GM18526 (cell line): ENCODE results near the gene MAP4K3.

Source experiments
- POLR2A ChIP-seq: IDR thresholded peaks from 3 replicates; pipeline ENCODE4 v1.6.1; 2011; ENCODE audit not compliant: insufficient read length; ENCODE audit errors: extremely low read depth

Gene MAP4K3

DNA sequence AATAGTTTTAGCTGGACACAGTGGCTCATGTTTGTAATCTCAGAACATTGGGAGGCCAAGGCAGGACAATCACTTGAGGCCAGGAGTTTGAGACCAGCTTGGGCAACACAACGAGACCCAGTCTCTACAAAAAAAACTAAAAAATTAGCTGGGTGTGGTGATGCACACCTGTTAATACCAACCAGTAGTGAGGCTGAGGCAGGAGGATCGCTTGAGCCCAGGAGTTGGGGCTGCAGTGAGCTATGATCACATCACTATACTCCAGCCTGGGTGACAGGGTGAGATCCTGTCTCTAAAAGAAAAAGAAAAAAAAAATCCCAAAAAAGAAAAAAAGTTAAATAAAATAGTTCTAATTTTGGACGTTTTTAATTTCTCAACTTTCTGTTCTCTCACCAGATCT lies 68.7 kb downstream of the MAP4K3 start:
- no peak for TF ChIP-seq POLR2A

DNA sequence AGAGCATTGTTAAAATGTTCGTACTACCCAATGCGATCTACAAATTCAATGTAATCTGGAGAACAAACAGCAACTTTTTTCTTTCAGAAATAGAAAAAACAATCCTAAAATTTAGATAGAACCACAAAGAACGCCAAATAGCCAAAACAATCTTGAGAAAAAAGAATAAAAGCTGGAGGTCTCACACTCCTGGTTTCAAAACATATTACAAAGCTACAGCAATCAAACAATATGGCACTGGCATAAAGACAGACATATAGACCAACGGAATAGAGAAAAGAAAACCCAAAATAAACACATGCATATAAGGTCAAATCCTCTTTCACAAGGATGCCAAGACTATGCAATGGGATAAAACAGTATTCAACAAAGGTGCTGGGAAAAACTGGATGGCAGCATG lies 74.5 kb downstream of the MAP4K3 start:
- no peak for TF ChIP-seq POLR2A

DNA sequence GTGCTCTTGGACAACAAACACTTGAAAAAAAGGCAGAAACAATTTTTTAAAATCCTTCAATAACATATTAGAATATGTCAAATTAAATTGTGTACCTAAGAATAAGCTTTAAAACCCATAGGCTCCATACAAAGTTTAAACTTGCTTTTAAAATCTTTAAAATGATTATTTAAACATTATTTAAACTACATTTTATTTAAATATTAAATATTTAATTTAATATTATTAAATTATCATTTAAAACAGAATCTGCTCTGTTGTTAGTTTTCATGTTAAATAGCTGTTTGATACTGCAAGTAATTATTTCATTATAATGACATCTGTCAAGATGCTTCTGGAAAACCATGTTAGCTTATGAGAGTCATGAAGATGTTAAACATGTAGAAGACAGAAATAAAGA lies 75.6 kb downstream of the MAP4K3 start:
- no peak for TF ChIP-seq POLR2A

DNA sequence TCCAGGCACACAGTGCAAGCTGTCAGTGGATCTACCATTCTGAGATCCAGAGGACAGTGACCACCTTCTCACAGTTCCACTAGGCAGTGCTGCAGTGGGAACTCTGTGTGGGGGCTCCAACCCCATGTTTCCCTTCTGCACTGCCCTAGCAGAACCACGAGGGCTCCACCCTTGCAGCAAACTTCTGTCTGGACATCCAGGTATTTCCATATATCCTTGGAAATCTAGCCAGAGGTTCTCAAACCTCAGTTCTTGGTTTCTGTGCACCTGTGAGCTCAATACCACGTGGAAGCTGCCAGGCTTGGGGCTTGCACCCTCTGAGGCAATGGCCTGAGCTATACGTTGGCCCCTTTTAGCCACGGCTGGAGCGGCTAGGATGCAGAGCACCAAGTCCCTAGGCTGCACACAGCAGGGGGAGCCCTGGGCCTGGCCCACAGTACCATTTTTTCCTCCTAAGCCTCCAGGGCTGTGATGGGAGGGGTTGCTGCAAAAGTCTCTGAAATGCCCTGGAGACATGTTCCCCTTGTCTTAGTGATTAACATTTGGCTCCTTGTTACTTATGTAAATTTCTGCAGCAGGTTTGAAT lies 77.5 kb downstream of the MAP4K3 start:
- no peak for TF ChIP-seq POLR2A

DNA sequence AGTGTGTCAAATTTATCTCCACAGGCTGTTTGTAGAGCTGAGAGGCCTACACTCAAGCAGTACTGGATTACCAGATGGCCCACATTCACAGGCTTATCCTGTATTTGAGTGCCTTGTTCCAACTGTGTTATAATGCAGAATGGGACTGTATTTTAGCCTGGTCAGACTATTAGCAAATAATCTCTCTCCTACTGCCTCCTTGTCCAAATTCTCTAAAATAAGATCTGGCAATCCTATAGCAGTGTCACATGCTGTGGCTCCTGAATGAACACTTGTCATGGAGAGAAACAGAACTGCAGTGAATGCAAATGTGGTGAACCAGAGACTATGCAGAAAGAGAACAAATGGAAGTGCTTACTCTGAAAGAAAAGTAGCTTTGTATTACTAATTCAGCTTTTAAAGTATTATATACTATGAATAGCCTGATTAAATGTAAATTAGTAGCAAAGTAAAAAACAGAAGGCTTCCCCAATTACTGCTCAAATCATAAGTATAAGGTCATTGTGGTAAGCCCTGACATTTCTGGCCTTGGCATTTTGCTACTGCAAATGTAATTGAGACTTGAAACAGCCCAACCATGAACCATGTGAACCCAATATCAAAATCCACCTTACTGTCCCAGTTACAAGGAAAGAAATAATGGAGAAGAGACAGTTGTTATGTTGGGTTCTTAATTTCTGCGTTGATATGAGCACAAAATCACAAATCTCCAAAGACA lies 80.0 kb downstream of the MAP4K3 start:
- TF ChIP-seq POLR2A = no peak

DNA sequence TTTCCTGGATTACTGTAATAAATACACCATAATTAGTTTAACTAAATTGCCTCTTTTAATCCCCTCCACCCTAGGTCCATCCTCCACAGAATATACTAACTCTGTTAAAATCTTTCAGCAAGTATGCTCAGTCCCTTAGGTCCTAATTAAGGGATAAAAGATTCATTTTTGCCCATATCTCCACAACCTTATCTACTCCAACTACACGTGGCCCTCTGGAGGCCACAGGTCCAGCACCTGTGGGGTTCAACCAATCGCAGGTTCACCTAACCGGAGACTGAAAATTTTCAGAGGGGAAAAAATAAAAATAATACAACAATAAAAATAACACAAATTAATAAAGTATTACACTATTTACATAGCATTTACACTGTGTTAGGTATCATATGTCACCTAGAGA lies 86.4 kb downstream of the MAP4K3 start:
- TF ChIP-seq POLR2A = no peak

DNA sequence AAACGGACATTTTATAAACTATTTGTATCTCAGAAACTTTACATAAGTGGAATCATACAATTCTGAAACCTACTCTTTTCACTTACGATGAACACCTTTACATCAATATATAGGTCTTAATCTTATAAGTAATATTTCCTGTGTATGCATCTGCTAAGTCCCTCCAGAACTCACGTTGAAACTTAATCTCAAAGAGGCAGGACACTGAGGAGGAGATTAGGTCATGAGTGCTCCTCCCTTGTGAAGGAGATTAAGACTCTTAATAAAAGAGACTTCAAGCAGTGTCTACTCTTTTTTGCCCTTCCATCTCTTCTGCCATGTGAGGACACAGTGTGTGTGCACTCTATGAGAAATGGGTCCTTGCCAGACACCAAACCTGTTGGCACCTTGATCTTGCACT lies 98.6 kb downstream of the MAP4K3 start:
- TF ChIP-seq POLR2A = no peak

DNA sequence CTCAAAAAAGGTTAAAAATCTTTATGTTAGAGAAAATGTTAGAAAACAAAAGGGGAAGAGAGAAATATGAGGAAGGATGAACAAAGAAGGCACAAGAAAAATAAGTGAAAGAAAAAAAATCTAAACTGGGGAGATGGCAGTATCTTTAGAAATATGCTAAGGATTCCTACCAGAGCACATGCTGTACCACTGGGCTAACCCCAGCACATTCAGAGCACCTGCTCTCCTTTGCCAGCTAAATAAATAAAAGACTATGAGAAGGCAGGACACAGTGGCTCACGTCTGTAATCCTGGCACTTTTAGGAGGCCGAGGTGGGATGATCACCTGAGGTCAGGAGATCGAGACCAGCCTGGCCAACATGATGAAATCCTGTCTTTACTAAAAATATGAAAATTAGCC lies 101.2 kb downstream of the MAP4K3 start:
- no peak for TF ChIP-seq POLR2A

DNA sequence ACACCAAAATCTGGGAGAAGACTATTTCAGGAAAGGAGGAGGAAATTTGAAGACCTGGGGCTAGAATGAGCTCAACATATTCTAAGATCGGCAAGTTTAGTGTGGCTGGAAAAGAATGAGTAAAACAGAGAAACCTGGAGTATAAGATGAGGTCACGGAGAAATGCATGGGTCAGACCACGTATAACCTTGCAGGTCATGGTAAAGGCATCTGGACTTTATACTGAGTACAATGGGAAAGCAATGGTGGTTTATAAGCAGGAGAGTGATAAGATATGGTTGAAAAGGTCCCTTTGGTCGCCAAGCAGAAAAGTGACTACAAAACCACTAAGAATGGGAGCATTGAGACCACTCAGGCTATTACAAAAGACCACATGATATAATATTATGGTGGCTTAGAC lies 102.1 kb downstream of the MAP4K3 start:
- TF ChIP-seq POLR2A = no peak

DNA sequence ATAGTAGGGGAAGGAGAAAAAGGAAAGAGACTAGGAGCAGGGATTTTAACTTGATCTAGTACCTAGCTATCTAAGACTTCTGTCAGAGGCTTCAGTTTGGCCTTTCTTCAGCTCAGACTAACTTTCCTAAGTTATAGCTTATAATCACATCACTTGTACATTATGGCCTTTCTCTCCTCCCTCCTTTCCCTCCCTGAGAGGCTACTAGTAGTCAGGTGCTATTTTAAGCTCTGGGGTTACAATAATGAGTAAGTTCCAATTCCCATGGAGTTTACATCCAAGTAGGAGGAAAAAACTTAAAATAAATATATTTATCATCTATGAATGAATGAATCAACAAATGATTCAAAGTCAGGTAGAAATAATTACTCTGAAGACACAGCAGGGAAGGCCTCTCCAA lies 102.6 kb downstream of the MAP4K3 start:
- TF ChIP-seq POLR2A = no peak

DNA sequence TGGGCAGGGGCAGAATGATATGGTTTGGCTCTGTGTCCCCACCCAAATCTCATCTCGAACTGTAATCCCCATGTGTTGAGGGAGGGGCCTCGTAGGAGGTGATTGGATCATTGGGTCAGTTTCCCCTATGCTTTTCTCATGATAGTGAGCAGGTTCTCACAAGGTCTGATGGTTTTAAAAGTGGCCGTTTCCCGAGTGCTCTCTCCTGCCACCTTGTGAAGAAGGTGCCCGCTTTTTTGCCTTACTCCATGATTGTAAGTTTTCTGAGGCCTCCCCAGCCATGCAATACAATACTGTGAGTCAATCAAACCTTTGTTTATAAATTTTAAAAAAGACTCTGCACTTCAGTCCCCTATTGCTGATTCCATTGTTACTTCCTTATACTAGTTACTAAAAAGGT lies 110.4 kb downstream of the MAP4K3 start:
- no peak for TF ChIP-seq POLR2A

DNA sequence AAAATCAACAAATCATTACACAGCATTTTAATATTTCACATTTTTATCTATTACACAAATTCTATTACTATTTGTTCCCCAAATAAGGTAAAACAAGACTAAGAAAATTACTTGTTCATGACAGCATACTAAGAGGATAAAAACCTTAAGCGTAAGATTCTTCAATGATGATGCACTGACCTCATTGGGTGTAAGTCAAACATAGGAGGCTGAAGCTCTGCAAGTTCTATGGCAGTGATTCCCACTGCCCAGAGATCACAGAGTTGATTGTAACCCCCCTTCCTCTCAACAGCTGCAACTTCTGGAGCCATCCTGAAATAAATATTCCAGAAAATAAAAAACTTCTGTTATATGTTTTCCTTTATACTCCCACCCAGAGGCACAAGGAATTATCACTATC lies 111.1 kb downstream of the MAP4K3 start:
- no peak for TF ChIP-seq POLR2A

DNA sequence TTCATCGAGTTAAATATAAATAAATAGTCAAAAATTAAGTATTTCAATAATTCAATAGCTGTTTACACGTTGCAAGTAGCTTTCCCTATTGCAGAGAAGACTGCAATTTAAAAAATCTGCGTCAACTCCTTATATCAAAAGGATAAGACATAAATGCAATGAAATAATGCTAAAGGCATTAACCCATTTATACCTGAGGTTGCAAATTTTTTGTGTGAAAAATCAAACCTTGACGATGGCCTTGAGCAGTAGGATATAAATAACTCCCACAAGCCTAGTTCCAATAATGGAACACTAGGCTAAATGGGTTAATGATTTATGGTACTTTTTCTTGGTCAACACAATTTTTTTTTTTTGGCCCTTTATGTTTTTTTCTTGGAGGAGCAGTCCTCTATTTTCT lies 116.9 kb downstream of the MAP4K3 start:
- TF ChIP-seq POLR2A = no peak

DNA sequence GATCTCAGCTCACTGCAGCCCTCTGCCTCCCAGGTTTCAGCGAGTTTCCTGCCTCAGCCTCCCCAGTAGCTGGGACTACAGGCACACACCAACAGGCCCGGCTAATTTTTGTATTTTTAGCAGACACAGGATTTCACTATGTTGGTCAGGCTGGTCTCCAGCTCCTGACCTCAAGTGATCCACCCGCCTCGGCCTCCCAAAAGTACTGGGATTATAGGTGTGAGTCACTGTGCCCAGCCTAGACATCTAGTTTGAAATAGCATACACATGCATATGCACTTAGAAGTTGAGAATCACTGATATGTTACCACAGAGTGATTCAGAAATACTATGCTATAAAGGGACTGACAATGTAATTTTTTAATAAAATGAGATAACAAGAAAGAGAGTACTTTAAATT lies 123.5 kb downstream of the MAP4K3 start:
- TF ChIP-seq POLR2A = no peak

DNA sequence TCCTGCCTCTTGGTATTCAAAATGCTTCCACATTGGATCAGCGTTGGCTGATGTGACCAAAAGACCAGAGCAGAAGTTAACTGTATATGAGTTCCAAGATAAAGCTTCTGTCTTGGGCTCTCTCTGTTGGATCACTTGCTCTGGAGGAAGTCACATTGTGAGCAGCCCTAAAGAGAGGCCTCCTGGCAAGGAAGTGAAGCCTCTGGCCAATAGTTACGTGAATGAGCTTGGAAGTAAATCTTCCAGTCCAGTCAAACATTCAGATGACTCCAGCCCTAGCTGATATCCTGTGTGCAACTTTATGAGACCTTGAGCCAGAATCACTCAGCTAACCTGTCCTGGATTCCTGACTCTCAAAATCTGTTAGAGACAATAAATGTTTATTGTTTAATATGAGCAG lies 125.6 kb downstream of the MAP4K3 start:
- no peak for TF ChIP-seq POLR2A

DNA sequence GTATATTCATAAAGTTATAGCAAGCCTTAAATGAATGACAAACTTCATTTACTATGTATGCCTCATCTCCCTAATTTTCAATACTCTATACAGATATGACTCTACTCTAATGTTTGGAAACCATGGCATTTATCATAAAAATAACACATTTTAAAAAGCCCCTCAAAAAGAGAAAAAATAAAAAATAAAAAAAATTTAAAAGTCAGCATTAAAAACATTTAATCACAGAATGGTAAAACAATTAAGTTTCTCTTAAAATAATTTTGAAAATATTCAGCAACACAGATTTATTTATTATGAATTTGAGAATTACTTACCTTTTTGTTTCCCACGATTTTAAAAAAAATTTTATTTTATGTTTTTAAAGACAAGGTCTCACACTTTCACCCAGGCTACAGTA lies 128.3 kb downstream of the MAP4K3 start:
- no peak for TF ChIP-seq POLR2A

DNA sequence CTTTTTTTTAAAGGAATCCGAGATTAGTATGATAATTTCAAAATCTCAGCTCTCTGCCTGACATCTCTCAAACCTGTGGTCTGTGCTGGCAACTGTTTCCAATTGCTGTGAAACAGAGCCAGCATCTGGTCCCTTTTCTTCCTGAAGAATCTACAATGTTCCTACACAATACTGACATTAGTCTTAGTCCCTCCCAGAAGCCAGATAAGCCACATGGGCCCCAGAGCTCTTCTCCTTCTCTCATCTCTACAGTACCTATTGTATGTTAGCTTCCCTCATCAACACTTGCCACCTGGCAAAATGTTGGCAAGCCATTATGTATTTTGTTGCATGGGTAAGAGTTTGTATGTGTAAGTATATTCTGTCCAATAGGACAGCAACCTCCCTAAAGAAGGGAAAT lies 130.5 kb downstream of the MAP4K3 start:
- no peak for TF ChIP-seq POLR2A
